Measurements from ENCODE around the gene OTUB2. TPM values are rescaled to one million over a fixed set of nuclear protein-coding genes. Genes with fewer than 3 reads are reported as not detected.

Gene OTUB2
- total and polyA plus RNA-seq, 7 experiments from 2014 or later = 0.11 to 2.5 (median 0.59) TPM; not detected in 1

DNA sequence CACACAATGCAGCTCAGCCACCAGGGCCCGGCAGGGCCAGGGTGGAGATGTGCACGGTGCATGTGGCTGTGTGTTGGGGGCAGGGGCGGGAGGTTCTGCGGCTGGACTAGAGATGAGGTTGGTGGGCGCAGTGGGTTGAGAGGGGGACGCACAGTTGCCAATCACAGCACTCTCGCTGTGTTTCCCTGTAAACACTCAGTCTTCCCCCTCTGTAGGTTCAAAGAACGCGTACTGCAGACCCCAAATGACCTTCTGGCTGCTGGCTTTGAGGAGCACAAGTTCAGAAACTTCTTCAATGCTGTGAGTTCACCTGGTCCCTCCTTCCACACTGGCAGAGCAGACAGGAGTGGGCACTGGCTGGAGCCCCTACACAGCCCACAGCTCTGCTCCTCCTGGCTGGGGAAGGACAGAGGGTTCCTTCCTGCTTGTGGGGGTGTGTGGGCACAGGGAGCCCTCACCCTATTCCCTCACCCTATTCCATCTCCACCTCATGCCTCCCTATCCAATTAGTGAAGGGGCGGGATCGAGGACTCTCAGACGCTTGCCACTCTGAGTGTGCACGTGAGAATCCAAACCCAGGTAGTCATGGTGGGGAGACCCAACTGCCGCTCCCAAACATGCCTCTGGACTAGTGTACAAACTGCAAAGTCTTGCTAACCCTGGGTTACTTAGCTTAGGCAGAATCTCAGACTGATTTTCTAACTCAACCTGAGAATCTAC, 17.8 kb downstream of the OTUB2 start:
- intact Hi-C loops (cut with micrococcal nuclease) = no loop called here
- H3K4me1 Mint-ChIP-seq = peaks cover 0 to 4% (median 0%) of the 10 kb centered on the region in 7 donors
- H3K27ac Mint-ChIP-seq = peak overlapping the region in 6 of 9 donors; percentile 13 to 78 (median 42)
- ATAC-seq (peak; percentile 10), DNase-seq (no peak)
- H3K9me3 Mint-ChIP-seq = peaks cover 0 to 3% (median 0%) of the 10 kb centered on the region in 11 donors
- ChIA-PET CTCF (interaction anchor here (1.0 kb wide), 1 partner anchor 9 kb away, joined by 3 read pairs; no protein-coding TSS in a partner anchor), POLR2A (no interaction called here)
- H3K4me3 Mint-ChIP-seq = no peak overlapping the region
- Histone ChIP-seq H3K4me3 (ENCODE audit: low read length) (no peak overlapping the region), H3K4me1 (ENCODE audit: control insufficient read depth in 2 of 2, insufficient read depth in 2 of 2, low read length in 2 of 2) (no peaks in the 10 kb centered on the region), H3K27ac (ENCODE audit: low read depth, low read length) (no peak overlapping the region), H3K27me3 (ENCODE audit: control insufficient read depth in 2 of 2, insufficient read depth in 2 of 2, low read length in 2 of 2) (no peaks in the 10 kb centered on the region), H3K36me3 (ENCODE audit: control insufficient read depth in 2 of 3, insufficient read depth in 3 of 3, low read length in 3 of 3) (peaks cover 0 to 44% (median 9%) of the 10 kb centered on the region in 3 experiments), H3K9me3 (ENCODE audit: control insufficient read depth in 2 of 3, low read length in 3 of 3) (no peaks in the 10 kb centered on the region)
- peaks cover 0 to 18% (median 7%) of the 10 kb centered on the region in 5 donors for H3K36me3 Mint-ChIP-seq
- no peaks in the 10 kb centered on the region for H3K27me3 Mint-ChIP-seq

DNA sequence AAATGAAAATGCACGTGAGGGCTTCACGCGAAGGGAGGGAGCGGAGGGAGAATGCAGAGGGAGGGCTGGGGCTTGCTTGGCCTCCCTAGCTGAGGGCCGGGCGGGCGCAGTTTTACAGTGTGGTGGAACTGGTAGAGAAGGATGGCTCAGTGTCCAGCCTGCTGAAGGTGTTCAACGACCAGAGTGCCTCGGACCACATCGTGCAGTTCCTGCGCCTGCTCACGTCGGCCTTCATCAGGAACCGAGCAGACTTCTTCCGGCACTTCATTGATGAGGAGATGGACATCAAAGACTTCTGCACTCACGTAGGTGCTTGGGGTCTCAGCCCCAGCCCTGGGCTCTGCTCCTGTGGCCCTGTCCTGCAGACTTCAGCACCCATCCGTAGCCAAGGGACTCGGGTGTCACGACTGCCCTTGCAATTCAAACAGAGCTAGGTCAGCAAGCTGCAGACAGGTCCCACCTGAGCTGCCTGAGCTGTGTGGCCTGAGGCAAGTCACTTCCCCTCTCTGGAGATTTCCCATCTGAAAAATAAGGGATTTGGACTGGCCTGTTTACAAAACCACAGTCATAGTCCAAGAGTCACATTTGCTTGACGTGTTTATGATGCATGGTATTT, 18.4 kb downstream of the OTUB2 start:
- Histone ChIP-seq H3K4me1 (ENCODE audit: control insufficient read depth in 2 of 2, insufficient read depth in 2 of 2, low read length in 2 of 2) (no peaks in the 10 kb centered on the region), H3K4me3 (ENCODE audit: low read length) (no peak overlapping the region), H3K27me3 (ENCODE audit: control insufficient read depth in 2 of 2, insufficient read depth in 2 of 2, low read length in 2 of 2) (no peaks in the 10 kb centered on the region), H3K9me3 (ENCODE audit: control insufficient read depth in 2 of 3, low read length in 3 of 3) (no peaks in the 10 kb centered on the region), H3K27ac (ENCODE audit: low read depth, low read length) (no peak overlapping the region), H3K36me3 (ENCODE audit: control insufficient read depth in 2 of 3, insufficient read depth in 3 of 3, low read length in 3 of 3) (peaks cover 0 to 51% (median 15%) of the 10 kb centered on the region in 3 experiments)
- Mint-ChIP-seq H3K4me3 (no peak overlapping the region), H3K27me3 (no peaks in the 10 kb centered on the region), H3K36me3 (peaks cover 0 to 18% (median 7%) of the 10 kb centered on the region in 5 donors), H3K9me3 (peaks cover 0 to 3% (median 0%) of the 10 kb centered on the region in 11 donors), H3K27ac (peak overlapping the region in 2 of 9 donors; percentile 43 to 67), H3K4me1 (peaks cover 0 to 4% (median 0%) of the 10 kb centered on the region in 7 donors)
- ATAC-seq (no peak), DNase-seq (no peak)
- ChIA-PET CTCF (no interaction called here), POLR2A (no interaction called here)
- intact Hi-C loops (cut with micrococcal nuclease) = no loop called here

DNA sequence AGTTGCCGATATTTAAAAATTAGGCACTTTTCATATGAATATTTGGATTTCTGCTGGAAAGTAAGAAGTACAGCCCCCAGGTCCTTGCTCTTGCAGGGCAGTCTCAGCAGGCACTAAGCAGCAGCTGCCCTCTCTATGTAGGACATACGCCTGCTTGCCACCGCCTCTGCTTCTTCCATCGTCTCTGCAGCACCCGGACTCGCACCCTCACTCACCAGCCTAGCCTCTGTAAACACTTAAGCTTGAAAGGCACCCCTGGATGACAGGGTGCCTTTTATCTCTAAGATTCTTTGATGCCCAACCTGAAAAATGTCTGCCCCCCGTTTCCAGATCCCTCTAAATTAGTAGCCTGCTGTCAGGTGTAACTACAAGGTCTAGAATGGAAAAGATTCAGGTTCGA, 19.0 kb downstream of the OTUB2 start:
- no peak overlapping the region for H3K4me3 Mint-ChIP-seq
- Histone ChIP-seq H3K36me3 (ENCODE audit: control insufficient read depth in 2 of 3, insufficient read depth in 3 of 3, low read length in 3 of 3) (peaks cover 3 to 56% (median 17%) of the 10 kb centered on the region in 3 experiments), H3K4me3 (ENCODE audit: low read length) (no peak overlapping the region), H3K27ac (ENCODE audit: low read depth, low read length) (no peak overlapping the region), H3K9me3 (ENCODE audit: control insufficient read depth in 2 of 3, low read length in 3 of 3) (no peaks in the 10 kb centered on the region), H3K4me1 (ENCODE audit: control insufficient read depth in 2 of 2, insufficient read depth in 2 of 2, low read length in 2 of 2) (no peaks in the 10 kb centered on the region), H3K27me3 (ENCODE audit: control insufficient read depth in 2 of 2, insufficient read depth in 2 of 2, low read length in 2 of 2) (no peaks in the 10 kb centered on the region)
- CTCF ChIA-PET = no interaction called here
- H3K27ac Mint-ChIP-seq = peak overlapping the region in 3 of 9 donors; percentile 29 to 83 (median 43)
- H3K36me3 Mint-ChIP-seq = peaks cover 3 to 22% (median 10%) of the 10 kb centered on the region in 5 donors
- DNase-seq (no peak), ATAC-seq (no peak)
- POLR2A ChIA-PET = no interaction called here
- peaks cover 0 to 4% (median 0%) of the 10 kb centered on the region in 7 donors for H3K4me1 Mint-ChIP-seq
- H3K9me3 Mint-ChIP-seq = peaks cover 0 to 3% (median 0%) of the 10 kb centered on the region in 11 donors
- intact Hi-C loops (cut with micrococcal nuclease) = no loop called here
- H3K27me3 Mint-ChIP-seq = no peaks in the 10 kb centered on the region

DNA sequence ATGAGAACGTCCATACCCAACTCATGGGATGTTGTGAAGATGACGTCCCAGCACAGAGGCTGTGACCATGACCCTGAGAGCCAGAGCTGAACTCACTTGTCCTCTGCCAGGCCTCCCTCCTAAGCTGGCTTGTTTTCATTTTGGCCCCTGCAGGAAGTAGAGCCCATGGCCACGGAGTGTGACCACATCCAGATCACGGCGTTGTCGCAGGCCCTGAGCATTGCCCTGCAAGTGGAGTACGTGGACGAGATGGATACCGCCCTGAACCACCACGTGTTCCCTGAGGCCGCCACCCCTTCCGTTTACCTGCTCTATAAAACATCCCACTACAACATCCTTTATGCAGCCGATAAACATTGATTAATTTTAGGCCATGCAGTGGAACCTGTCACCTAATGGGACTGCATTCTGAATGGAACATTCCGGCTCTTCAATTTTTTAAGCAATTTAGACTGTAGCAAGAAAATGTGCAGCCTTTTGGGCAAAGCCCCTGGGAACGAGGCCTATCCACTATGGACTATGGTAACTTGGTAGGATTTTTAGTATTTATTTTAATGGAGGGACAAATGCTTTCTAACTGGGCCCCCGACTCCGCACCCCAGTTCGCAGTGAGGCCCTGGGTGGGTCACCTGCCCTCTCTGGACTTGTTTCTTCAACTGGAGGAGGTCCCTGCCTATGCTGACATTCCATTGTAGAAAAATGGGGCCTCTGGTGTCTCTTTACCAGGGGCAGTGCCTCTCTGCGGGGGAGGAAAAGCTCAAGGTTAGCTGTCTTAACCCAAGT, 19.6 kb downstream of the OTUB2 start:
- peaks cover 9 to 63% (median 23%) of the 10 kb centered on the region in 3 experiments for H3K36me3 ChIP-seq (ENCODE audit: control insufficient read depth in 2 of 3, insufficient read depth in 3 of 3, low read length in 3 of 3)
- H3K4me1 ChIP-seq (ENCODE audit: control insufficient read depth in 2 of 2, insufficient read depth in 2 of 2, low read length in 2 of 2) = no peaks in the 10 kb centered on the region
- ATAC-seq (no peak), DNase-seq (no peak)
- H3K27me3 ChIP-seq (ENCODE audit: control insufficient read depth in 2 of 2, insufficient read depth in 2 of 2, low read length in 2 of 2) = no peaks in the 10 kb centered on the region
- H3K27ac Mint-ChIP-seq = peak overlapping the region in 4 of 9 donors; percentile 10 to 83 (median 36)
- POLR2A ChIA-PET = no interaction called here
- H3K9me3 ChIP-seq (ENCODE audit: control insufficient read depth in 2 of 3, low read length in 3 of 3) = no peaks in the 10 kb centered on the region
- peaks cover 0 to under 1% (median 0%) of the 10 kb centered on the region in 7 donors for H3K4me1 Mint-ChIP-seq
- H3K4me3 Mint-ChIP-seq = peak overlapping the region in 1 of 10 donors; percentile 37
- no peaks in the 10 kb centered on the region for H3K27me3 Mint-ChIP-seq
- H3K27ac ChIP-seq (ENCODE audit: low read depth, low read length) = no peak overlapping the region
- peaks cover 0 to 1% (median 0%) of the 10 kb centered on the region in 11 donors for H3K9me3 Mint-ChIP-seq
- peaks cover 5 to 29% (median 14%) of the 10 kb centered on the region in 5 donors for H3K36me3 Mint-ChIP-seq
- CTCF ChIA-PET = no interaction called here
- no peak overlapping the region for H3K4me3 ChIP-seq (ENCODE audit: low read length)
- intact Hi-C loops (cut with micrococcal nuclease) = no loop called here

DNA sequence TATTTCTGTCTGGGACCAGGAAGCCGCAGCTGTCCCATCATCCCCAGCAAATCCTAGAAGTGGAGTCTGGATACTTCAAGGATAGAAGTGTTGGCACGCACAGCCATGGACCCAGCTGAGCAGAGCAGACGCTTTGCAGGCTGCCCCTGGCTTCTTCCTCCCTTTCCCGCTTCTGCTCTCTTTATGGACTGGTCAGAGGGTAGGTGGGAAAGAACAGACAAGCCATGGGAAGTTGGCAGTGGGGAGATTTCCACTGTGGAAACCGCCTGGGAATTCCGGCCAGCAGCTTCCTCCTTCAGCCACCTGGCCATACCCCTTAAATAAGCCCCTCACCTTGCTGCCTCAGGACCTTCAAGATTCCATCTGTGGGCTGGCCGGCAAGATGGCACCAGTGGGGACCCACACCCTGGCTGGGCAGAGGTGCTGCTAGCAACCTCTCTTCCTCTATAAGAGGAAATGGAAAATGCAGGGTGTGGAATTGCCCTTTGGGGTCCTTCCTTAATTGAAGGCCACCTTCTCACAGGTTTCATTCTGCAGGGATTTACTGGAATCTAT, 20.6 kb downstream of the OTUB2 start:
- ChIA-PET POLR2A (no interaction called here), CTCF (no interaction called here)
- H3K27ac ChIP-seq (ENCODE audit: low read depth, low read length) = no peak overlapping the region
- H3K9me3 Mint-ChIP-seq = peaks cover 0 to 1% (median 0%) of the 10 kb centered on the region in 11 donors
- intact Hi-C loops (cut with micrococcal nuclease) = no loop called here
- H3K4me1 Mint-ChIP-seq = peaks cover 0 to 7% (median 0%) of the 10 kb centered on the region in 7 donors
- ATAC-seq (no peak), DNase-seq (no peak)
- H3K27ac Mint-ChIP-seq = peak overlapping the region in 1 of 9 donors; percentile 69
- H3K4me3 ChIP-seq (ENCODE audit: low read length) = no peak overlapping the region
- no peak overlapping the region for H3K4me3 Mint-ChIP-seq
- H3K4me1 ChIP-seq (ENCODE audit: control insufficient read depth in 2 of 2, insufficient read depth in 2 of 2, low read length in 2 of 2) = no peaks in the 10 kb centered on the region
- H3K27me3 ChIP-seq (ENCODE audit: control insufficient read depth in 2 of 2, insufficient read depth in 2 of 2, low read length in 2 of 2) = no peaks in the 10 kb centered on the region
- H3K27me3 Mint-ChIP-seq = no peaks in the 10 kb centered on the region
- no peaks in the 10 kb centered on the region for H3K9me3 ChIP-seq (ENCODE audit: control insufficient read depth in 2 of 3, low read length in 3 of 3)
- H3K36me3 ChIP-seq (ENCODE audit: control insufficient read depth in 2 of 3, insufficient read depth in 3 of 3, low read length in 3 of 3) = peaks cover 14 to 73% (median 27%) of the 10 kb centered on the region in 3 experiments
- peaks cover 12 to 38% (median 23%) of the 10 kb centered on the region in 5 donors for H3K36me3 Mint-ChIP-seq

DNA sequence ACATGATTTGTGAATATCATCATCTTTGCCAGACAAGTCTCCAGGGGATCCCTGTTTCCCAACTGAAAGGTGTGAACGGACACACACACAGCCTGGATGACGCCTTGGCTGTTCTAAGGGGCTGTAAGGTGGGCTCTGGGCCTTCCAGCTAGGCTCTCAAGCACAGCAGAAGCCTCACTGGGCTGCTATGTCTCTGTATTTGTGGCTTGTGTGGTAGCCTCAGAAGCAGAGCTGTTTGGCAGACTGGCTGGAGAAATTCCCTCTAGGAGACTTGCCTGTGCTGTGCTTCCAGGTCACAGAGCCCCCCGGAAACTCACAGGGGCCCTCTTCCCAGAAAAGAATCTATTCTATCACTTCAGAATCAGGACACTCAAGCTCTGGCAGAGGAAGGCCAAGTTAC, 21.4 kb downstream of the OTUB2 start:
- Mint-ChIP-seq H3K4me3 (no peak overlapping the region), H3K27ac (peak overlapping the region in 2 of 9 donors; percentile 69 to 70), H3K36me3 (peaks cover 14 to 46% (median 27%) of the 10 kb centered on the region in 5 donors), H3K27me3 (no peaks in the 10 kb centered on the region), H3K9me3 (peaks cover 0 to 1% (median 0%) of the 10 kb centered on the region in 11 donors), H3K4me1 (peaks cover 0 to 15% (median 6%) of the 10 kb centered on the region in 7 donors)
- Histone ChIP-seq H3K27ac (ENCODE audit: low read depth, low read length) (no peak overlapping the region), H3K4me3 (ENCODE audit: low read length) (no peak overlapping the region), H3K27me3 (ENCODE audit: control insufficient read depth in 2 of 2, insufficient read depth in 2 of 2, low read length in 2 of 2) (no peaks in the 10 kb centered on the region), H3K9me3 (ENCODE audit: control insufficient read depth in 2 of 3, low read length in 3 of 3) (no peaks in the 10 kb centered on the region), H3K36me3 (ENCODE audit: control insufficient read depth in 2 of 3, insufficient read depth in 3 of 3, low read length in 3 of 3) (peaks cover 21 to 81% (median 34%) of the 10 kb centered on the region in 3 experiments), H3K4me1 (ENCODE audit: control insufficient read depth in 2 of 2, insufficient read depth in 2 of 2, low read length in 2 of 2) (no peaks in the 10 kb centered on the region)
- intact Hi-C loops (cut with micrococcal nuclease) = no loop called here
- no peak for ATAC-seq
- ChIA-PET POLR2A (no interaction called here), CTCF (no interaction called here)
- no peak for DNase-seq
